ENCODE data around the gene ZC3H8.

Gene ZC3H8

DNA sequence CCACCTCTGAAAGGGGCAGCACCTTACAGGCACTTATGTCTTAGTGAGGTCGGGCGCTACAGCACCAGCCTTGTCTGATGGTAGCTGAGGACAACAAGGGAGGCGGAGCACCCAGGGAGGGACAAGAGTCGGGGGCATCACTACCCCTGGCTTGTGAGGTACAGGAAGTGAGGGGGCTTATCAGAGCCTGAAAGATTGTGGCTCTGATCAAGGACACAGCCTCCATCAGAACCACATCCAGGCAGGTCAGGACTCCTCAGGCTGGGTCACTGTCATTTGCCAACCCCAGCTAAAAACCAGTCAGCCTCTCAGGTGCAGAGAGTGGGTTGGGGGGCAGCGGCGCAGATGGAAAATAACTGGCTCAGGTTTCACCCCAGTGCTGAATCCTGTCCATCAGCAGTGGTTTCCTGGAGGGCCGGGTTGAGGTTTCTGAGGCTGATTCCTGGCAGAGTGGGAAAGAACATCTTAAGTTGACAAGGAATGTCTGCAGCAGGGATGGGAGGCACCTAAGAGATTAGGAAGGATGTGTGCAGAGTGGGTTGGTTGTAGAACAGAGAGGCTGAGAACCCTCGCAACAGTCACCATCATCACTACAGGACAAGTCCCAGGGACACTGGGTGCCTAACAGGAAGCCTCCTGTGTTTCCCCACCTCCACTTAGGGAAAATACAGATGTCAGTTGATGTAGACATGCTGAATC, 71.4 kb downstream of the ZC3H8 start:
- Histone ChIP-seq H3K9me3 (ENCODE audit: low read length) (peaks cover 2% of the 10 kb centered on the region), H2AFZ (ENCODE audit: low read depth, low read length) (no peak overlapping the region), H3K36me3 (ENCODE audit: insufficient read depth, low read length) (no peaks in the 10 kb centered on the region), H3K4me1 (ENCODE audit: insufficient read depth, low read length) (no peaks in the 10 kb centered on the region), H3K4me3 (ENCODE audit: low read length) (no peak overlapping the region), H3K27me3 (ENCODE audit: insufficient read depth, low read length) (peaks cover 2% of the 10 kb centered on the region)

DNA sequence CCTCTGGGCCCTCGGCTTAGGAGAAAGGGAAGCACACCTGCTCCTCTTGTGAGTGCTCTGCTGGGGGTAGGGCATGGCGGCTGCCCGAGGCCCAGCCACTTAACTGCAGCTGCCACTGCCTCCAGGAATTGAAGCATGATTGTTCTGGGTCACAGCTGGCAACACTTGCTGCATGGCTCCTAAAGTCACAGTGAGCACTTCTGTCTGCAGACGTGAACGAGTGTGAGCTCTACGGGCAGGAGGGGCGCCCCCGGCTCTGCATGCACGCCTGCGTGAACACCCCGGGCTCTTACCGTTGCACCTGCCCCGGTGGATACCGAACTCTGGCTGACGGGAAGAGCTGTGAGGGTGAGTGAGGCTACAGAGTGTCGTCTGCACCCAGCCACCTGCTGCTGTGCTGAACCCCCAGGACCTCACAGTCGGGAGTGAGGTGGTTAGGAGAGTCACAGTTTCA, 72.2 kb downstream of the ZC3H8 start:
- H3K27me3 ChIP-seq (ENCODE audit: insufficient read depth, low read length), result peaks cover 2% of the 10 kb centered on the region
- H2AFZ ChIP-seq (ENCODE audit: low read depth, low read length), result no peak overlapping the region
- no peaks in the 10 kb centered on the region for H3K4me1 ChIP-seq (ENCODE audit: insufficient read depth, low read length)
- no peak overlapping the region for H3K4me3 ChIP-seq (ENCODE audit: low read length)
- H3K36me3 ChIP-seq (ENCODE audit: insufficient read depth, low read length), result no peaks in the 10 kb centered on the region
- peaks cover 2% of the 10 kb centered on the region for H3K9me3 ChIP-seq (ENCODE audit: low read length)

- no peaks in the 10 kb centered on the region for H3K4me1 ChIP-seq (ENCODE audit: insufficient read depth, low read length)
- peaks cover under 1% of the 10 kb centered on the region for H3K9me3 ChIP-seq (ENCODE audit: low read length)
- no peak overlapping the region for H2AFZ ChIP-seq (ENCODE audit: low read depth, low read length)
- no peaks in the 10 kb centered on the region for H3K36me3 ChIP-seq (ENCODE audit: insufficient read depth, low read length)
- peaks cover 2% of the 10 kb centered on the region for H3K27me3 ChIP-seq (ENCODE audit: insufficient read depth, low read length)
- H3K4me3 ChIP-seq (ENCODE audit: low read length), result no peak overlapping the region
These were observed 73.1 kb downstream of the ZC3H8 start for GRCh38 chr2:112181571-112182290.

DNA sequence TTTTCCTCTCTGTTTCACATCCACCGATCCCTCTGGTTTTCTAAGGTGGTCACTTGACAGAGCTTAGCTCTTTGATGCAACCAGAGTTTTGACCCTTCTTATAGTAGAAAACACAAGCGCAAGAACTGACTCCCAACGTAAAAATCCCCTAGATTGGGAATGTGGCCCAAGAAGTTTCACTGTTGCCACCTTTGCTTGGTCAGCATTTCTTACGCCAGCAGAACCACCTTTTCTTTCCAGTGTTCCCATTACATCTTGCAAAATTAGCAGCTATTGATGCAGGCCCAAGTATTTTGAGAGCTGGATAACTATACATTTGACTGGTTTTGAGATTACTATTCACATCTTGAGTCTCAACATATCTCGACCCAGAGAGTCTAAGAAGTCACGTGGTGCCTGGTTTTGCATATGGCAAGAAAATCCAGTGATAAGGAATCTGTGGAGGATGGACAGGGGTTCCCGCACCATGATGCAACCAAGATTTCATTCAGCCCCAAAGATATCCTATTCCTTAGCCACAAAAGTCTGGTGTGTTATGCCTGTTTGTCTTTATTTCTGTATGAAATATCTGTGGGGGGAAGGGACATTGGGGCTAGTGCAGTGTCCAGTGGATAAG, 78.8 kb downstream of the ZC3H8 start:
- Histone ChIP-seq H2AFZ (ENCODE audit: low read depth, low read length) (no peak overlapping the region), H3K36me3 (ENCODE audit: insufficient read depth, low read length) (no peaks in the 10 kb centered on the region), H3K9me3 (ENCODE audit: low read length) (no peaks in the 10 kb centered on the region), H3K4me1 (ENCODE audit: insufficient read depth, low read length) (no peaks in the 10 kb centered on the region), H3K27me3 (ENCODE audit: insufficient read depth, low read length) (no peaks in the 10 kb centered on the region), H3K4me3 (ENCODE audit: low read length) (no peak overlapping the region)

DNA sequence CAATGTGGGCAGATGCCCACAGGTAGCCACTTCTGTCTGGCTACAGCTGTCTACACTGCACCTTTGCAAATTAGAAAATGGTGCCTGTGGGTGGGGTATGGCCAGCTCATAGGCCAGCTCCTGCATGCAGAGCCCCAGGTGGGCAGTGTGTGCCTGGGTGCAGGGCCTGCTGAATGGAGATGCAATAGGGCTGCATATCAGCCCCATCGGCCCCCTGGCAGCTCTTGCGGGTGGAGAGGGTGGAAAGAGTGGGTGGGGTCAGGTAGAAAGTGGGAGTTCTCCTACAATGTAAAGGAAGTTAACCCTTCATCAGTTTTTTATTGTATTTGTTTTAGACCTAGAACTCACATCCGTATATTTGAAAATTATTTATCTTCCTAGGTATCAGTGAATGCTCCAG, 79.5 kb downstream of the ZC3H8 start:
- Histone ChIP-seq H2AFZ (ENCODE audit: low read depth, low read length) (no peak overlapping the region), H3K36me3 (ENCODE audit: insufficient read depth, low read length) (no peaks in the 10 kb centered on the region), H3K4me3 (ENCODE audit: low read length) (no peak overlapping the region), H3K9me3 (ENCODE audit: low read length) (no peaks in the 10 kb centered on the region), H3K4me1 (ENCODE audit: insufficient read depth, low read length) (no peaks in the 10 kb centered on the region), H3K27me3 (ENCODE audit: insufficient read depth, low read length) (no peaks in the 10 kb centered on the region)

GRCh38 chr2:112174383-112174782, 80.5 kb downstream of the ZC3H8 start:
- no peaks in the 10 kb centered on the region for H3K27me3 ChIP-seq (ENCODE audit: insufficient read depth, low read length)
- H3K4me3 ChIP-seq (ENCODE audit: low read length), result no peak overlapping the region
- no peak overlapping the region for H2AFZ ChIP-seq (ENCODE audit: low read depth, low read length)
- no peaks in the 10 kb centered on the region for H3K9me3 ChIP-seq (ENCODE audit: low read length)
- H3K4me1 ChIP-seq (ENCODE audit: insufficient read depth, low read length), result no peaks in the 10 kb centered on the region
- no peaks in the 10 kb centered on the region for H3K36me3 ChIP-seq (ENCODE audit: insufficient read depth, low read length)

DNA sequence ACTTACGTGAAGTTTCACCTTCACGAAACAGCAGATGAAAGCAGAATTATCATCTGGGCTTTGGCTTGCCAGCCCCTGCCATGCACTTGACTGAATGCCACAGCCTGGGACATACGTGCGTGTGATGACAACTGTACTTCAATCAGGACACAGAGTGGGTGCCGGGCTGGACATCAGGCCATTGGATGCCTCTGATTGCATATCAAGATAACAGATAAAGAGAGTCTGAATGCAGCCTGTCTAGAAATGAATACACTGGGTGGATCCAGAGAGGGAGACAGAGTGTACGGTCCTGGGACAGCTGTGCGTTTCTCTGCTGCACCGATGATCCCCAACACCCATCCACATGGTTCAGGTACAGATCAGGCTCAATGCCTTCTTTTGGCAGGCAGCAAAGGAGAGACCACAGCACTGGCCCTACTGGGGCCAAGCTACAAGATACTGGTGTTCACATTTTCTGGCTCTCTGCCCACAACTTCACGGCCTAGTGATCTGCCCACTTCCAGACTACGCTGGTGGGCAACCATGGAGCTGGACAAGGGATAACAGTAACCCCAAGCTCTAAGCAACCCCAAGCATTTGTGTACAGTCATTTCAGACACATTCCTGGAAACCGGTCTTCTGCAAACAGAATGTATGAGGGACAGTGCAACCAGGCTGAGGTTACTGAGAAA, 81.1 kb downstream of the ZC3H8 start:
- H3K4me3 ChIP-seq (ENCODE audit: low read length), result no peak overlapping the region

GRCh38 chr2:112170495-112170894, 84.3 kb downstream of the ZC3H8 start:
- peaks cover 2% of the 10 kb centered on the region for H3K9me3 ChIP-seq (ENCODE audit: low read length)
- H3K4me1 ChIP-seq (ENCODE audit: insufficient read depth, low read length), result no peaks in the 10 kb centered on the region
- no peak overlapping the region for H2AFZ ChIP-seq (ENCODE audit: low read depth, low read length)

More for the DNA sequence above, 81.1 kb downstream of the ZC3H8 start:
- Histone ChIP-seq H3K36me3 (ENCODE audit: insufficient read depth, low read length) (no peaks in the 10 kb centered on the region), H2AFZ (ENCODE audit: low read depth, low read length) (no peak overlapping the region), H3K27me3 (ENCODE audit: insufficient read depth, low read length) (no peaks in the 10 kb centered on the region), H3K9me3 (ENCODE audit: low read length) (no peaks in the 10 kb centered on the region), H3K4me1 (ENCODE audit: insufficient read depth, low read length) (no peaks in the 10 kb centered on the region)

GRCh38 chr2:112168422-112169124, 86.3 kb downstream of the ZC3H8 start:
- Histone ChIP-seq H3K4me3 (ENCODE audit: low read length) (no peak overlapping the region), H2AFZ (ENCODE audit: low read depth, low read length) (no peak overlapping the region), H3K9me3 (ENCODE audit: low read length) (peaks cover 2% of the 10 kb centered on the region), H3K27me3 (ENCODE audit: insufficient read depth, low read length) (no peaks in the 10 kb centered on the region), H3K4me1 (ENCODE audit: insufficient read depth, low read length) (no peaks in the 10 kb centered on the region), H3K36me3 (ENCODE audit: insufficient read depth, low read length) (no peaks in the 10 kb centered on the region)

More at GRCh38 chr2:112170495-112170894, 84.3 kb downstream of the ZC3H8 start:
- no peak overlapping the region for H3K4me3 ChIP-seq (ENCODE audit: low read length)
- no peaks in the 10 kb centered on the region for H3K27me3 ChIP-seq (ENCODE audit: insufficient read depth, low read length)
- no peaks in the 10 kb centered on the region for H3K36me3 ChIP-seq (ENCODE audit: insufficient read depth, low read length)

DNA sequence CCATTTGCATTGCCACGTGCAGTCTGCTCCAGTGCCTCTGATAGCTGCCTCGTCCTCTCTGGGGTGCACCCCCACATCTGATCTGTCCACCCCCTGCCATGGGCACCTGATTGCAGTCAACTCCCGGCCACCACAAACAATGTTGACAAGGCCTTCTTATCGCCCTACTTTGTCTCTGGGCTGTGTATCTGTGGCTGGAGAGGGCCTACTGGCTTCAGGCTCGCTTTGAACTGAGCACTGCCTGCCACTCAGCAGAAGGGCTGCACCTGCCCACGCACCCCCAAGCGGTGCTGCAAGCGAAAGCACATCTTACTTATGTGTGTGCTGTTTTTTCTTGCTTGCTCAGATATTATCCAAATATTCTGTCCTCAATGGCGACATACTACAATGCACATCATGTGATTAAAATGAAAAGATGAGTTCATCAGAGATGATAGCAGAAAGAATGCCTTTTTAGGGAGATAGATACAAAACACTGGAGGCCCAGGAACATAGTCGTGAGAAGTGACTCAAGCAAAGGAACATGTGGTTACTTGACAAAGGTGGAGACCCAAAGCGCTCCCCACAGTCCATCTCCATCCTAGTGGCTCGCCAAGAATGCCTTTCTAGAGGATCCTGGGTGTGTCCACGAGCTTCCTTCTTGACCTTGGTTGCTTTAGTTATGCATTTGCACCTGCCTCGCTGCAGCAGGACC, 87.9 kb downstream of the ZC3H8 start:
- H3K27me3 ChIP-seq (ENCODE audit: insufficient read depth, low read length), result no peaks in the 10 kb centered on the region

GRCh38 chr2:112165296-112165695, 89.5 kb downstream of the ZC3H8 start:
- no peaks in the 10 kb centered on the region for H3K36me3 ChIP-seq (ENCODE audit: insufficient read depth, low read length)
- H3K27me3 ChIP-seq (ENCODE audit: insufficient read depth, low read length), result no peaks in the 10 kb centered on the region
- H3K4me3 ChIP-seq (ENCODE audit: low read length), result no peak overlapping the region

More for the DNA sequence above, 87.9 kb downstream of the ZC3H8 start:
- H3K36me3 ChIP-seq (ENCODE audit: insufficient read depth, low read length), result no peaks in the 10 kb centered on the region
- no peaks in the 10 kb centered on the region for H3K4me1 ChIP-seq (ENCODE audit: insufficient read depth, low read length)
- H2AFZ ChIP-seq (ENCODE audit: low read depth, low read length), result no peak overlapping the region
- H3K9me3 ChIP-seq (ENCODE audit: low read length), result peaks cover 2% of the 10 kb centered on the region
- no peak overlapping the region for H3K4me3 ChIP-seq (ENCODE audit: low read length)

DNA sequence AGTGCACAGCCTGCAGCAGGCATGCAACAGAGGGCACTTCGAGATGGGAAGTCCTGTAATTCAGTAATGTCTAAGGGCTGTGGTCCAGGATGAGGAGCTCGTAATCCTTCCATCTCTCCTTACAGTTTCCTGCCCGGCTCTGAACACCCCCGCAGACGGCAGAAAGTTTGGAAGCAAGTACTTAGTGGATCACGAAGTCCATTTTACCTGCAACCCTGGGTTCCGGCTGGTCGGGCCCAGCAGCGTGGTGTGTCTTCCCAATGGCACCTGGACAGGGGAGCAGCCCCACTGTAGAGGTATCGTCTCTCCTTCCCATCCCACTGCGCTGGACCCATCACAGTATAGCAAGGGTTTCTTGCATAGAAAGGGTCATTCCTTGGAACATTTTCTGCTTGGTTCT, 90.0 kb downstream of the ZC3H8 start:
- Histone ChIP-seq H3K4me3 (ENCODE audit: low read length) (no peak overlapping the region), H3K36me3 (ENCODE audit: insufficient read depth, low read length) (no peaks in the 10 kb centered on the region), H3K27me3 (ENCODE audit: insufficient read depth, low read length) (no peaks in the 10 kb centered on the region), H3K9me3 (ENCODE audit: low read length) (peaks cover 2% of the 10 kb centered on the region), H3K4me1 (ENCODE audit: insufficient read depth, low read length) (no peaks in the 10 kb centered on the region), H2AFZ (ENCODE audit: low read depth, low read length) (no peak overlapping the region)

More at GRCh38 chr2:112165296-112165695, 89.5 kb downstream of the ZC3H8 start:
- Histone ChIP-seq H2AFZ (ENCODE audit: low read depth, low read length) (no peak overlapping the region), H3K4me1 (ENCODE audit: insufficient read depth, low read length) (no peaks in the 10 kb centered on the region), H3K9me3 (ENCODE audit: low read length) (peaks cover 2% of the 10 kb centered on the region)
